SJCRH30 (cell line): ENCODE results near the gene RAB36. TPM values are rescaled to one million over a fixed set of nuclear protein-coding genes. Genes with fewer than 3 reads are reported as not detected.

ENCODE experiments used
- DNase-seq, 2 experiments: peaks; one replicate each; pipeline ENCODE4 v3.0.0-alpha.2; 2015 to 2020
- H3K27ac ChIP-seq: fragments of 250-450 bp; sonication (Bioruptor Pico); 2 replicates; pipeline ENCODE4 v1.5.1; 2020; ENCODE audit warnings: mild to moderate bottlenecking, moderate library complexity
- H3K27me3 ChIP-seq: fragments of 250-450 bp; sonication (Bioruptor Pico); 2 replicates; pipeline ENCODE4 v1.5.1; 2020; ENCODE audit warnings: mild to moderate bottlenecking, moderate library complexity
- H3K36me3 ChIP-seq: fragments of 250-450 bp; sonication (Bioruptor Pico); 2 replicates; pipeline ENCODE4 v1.5.1; 2020; ENCODE audit warnings: mild to moderate bottlenecking, moderate library complexity
- H3K4me1 ChIP-seq: fragments of 250-450 bp; sonication (Bioruptor Pico); 2 replicates; pipeline ENCODE4 v1.5.1; 2020; ENCODE audit warnings: mild to moderate bottlenecking, moderate library complexity
- H3K4me3 ChIP-seq: fragments of 250-450 bp; sonication (Bioruptor Pico); 2 replicates; pipeline ENCODE4 v1.5.1; 2020; ENCODE audit warnings: mild to moderate bottlenecking, moderate library complexity
- H3K9me3 ChIP-seq: fragments of 250-450 bp; sonication (Bioruptor Pico); replicated peaks from 2 replicates; pipeline ENCODE4 v1.5.1; 2020; ENCODE audit warnings: mild to moderate bottlenecking, moderate library complexity
- total RNA-seq: library from RNA; depleted of rRNA; stranded (reverse); fragments of >200 nt; shearing (Covaris generic); gene quantifications from 2 replicates; pipeline ENCODE4 v1.2.3, GENCODE V29; 2014

The RAB36 gene
- total RNA-seq, 1 experiment from 2014 or later: not detected

DNA sequence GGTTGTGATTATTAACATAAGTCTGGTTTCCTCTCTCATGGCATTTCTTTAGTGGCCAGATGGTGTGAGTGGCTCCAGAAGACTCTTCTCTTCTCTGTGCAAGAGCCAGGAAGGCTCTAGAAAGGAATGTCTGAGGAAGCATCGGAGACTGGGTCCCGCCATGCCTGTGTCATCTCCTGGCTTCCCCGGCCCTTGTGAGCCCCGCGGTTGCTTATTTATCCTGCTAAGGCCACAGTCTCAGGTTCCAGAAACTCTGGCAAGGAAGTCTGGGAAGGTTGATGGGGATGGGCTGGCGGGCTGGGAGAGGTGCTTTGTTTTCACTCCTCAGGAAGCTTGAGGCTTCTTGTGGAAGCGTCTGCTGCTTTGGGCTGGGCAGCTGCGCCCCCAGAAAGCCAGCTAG, 53.9 kb downstream of the RAB36 start:
- Histone ChIP-seq H3K4me3 (no peak overlapping the region), H3K4me1 (no peaks in the 10 kb centered on the region), H3K27ac (no peak overlapping the region), H3K36me3 (peaks cover 12% of the 10 kb centered on the region), H3K9me3 (no peaks in the 10 kb centered on the region), H3K27me3 (no peaks in the 10 kb centered on the region)
- no peak for DNase-seq

DNA sequence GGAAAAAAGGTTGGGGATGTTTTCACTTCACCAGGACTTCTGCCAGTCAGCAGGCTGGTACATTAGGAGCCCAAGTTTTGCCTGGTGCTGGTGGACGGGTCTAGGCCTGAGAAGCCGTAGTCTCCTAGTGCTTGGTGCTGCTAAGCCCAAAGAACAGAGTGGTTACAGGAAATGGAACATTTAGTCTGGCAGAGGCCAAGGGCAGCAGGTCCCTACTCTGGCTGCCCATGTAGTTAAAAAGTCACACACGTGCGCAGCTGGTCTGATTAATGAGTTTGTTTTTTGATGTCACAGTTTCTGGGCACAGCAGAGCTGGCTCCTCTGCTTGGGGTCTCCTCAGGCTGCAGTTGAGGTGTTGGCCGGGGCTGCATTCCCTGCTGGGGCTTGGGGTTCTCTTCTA, 55.6 kb downstream of the RAB36 start:
- H3K27ac ChIP-seq: no peak overlapping the region
- no peaks in the 10 kb centered on the region for H3K4me1 ChIP-seq
- no peak overlapping the region for H3K4me3 ChIP-seq
- no peaks in the 10 kb centered on the region for H3K27me3 ChIP-seq
- H3K36me3 ChIP-seq: peaks cover 15% of the 10 kb centered on the region
- no peak for DNase-seq
- H3K9me3 ChIP-seq: no peaks in the 10 kb centered on the region

DNA sequence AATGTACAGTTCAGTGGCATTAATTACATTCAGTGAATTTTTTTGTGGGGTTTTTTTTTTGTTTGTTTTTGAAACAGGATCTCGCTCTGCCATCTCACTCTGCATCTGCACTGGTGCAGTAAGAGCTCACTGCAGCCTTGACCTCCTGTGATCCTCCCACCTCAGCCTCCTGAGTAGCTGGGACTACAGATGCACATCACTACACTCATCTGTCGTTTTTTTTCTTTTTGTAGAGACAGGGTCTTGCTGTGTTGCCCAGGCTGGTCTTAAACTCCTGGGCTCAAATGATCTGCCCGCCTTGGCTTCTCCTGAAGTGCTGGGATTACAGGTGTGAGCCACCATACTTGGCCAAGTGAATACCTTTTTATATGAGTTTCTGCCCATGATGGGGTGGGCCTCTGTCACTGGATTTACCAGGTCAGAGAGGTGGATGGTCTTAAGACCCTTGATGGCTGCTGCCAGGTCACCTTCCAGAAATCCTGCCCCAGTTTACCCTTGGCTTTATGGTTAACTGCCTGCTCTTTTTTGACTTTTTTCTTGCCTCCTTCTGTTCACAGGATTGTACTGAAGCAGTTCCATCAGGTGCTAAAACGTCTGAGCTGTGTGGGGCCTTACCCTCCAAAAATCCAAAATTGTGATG, 57.7 kb downstream of the RAB36 start:
- no peak for DNase-seq
- H3K4me1 ChIP-seq: peaks cover 10% of the 10 kb centered on the region; the same call in 1 of the 2 replicates
- no peak overlapping the region for H3K27ac ChIP-seq
- no peaks in the 10 kb centered on the region for H3K27me3 ChIP-seq
- H3K4me3 ChIP-seq: no peak overlapping the region
- H3K9me3 ChIP-seq: no peaks in the 10 kb centered on the region
- H3K36me3 ChIP-seq: peaks cover 19% of the 10 kb centered on the region

DNA sequence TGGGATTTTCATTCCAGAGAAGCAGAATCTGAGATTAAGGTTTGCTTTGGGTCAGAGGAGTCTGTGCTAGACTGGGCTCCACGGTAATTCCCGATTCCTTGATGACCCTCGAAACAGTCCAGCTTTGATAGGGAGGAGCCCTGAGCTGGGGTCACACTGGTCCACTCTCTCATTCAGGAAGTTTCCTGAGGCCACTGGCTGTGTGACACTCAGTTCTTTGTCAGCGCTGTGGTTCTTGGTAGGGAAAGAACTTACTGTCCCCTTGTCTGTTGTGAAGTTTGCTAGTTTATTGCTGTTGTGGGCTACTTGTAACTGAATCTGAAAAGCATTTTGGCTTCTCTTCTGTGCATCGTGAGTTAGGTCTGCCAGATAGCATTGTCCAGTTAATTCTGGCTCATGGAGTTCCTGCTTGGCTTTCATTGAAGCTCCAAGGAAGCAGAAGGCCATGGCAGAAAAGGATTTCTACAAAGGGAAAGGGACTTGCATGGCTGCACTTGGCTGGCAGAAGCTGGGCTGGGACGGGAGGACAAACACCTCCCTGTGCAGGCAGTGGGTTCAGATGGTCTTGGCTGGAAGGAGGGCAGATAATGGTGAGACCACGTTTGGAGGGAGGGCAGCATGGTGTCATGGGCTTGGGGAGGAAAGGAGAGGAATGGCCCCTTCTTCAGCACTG, 58.3 kb downstream of the RAB36 start:
- no peak overlapping the region for H3K27ac ChIP-seq

DNA sequence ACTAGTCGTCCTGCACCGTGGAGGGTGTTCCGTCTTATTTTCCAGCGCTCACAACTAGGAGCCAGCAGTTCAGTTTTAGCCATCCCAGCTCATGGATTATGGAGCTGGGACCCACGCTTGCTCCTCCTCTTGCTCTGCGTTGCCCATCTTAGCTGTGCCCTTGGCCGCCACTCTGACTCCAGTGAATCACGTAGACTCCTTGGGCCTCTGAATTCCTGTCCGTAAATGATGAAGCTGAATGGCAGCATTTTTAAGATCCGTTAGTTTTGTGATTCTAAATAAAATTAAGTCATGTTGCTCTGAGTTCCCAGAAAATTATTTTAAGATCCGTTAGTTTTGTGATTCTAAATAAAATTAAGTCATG, 58.8 kb downstream of the RAB36 start:
- no peaks in the 10 kb centered on the region for H3K27me3 ChIP-seq
- H3K9me3 ChIP-seq: no peaks in the 10 kb centered on the region
- no peak overlapping the region for H3K27ac ChIP-seq
- no peak overlapping the region for H3K4me3 ChIP-seq
- peaks cover 19% of the 10 kb centered on the region for H3K36me3 ChIP-seq
- DNase-seq: no peak
- peaks cover 11% of the 10 kb centered on the region; the same call in 1 of the 2 replicates for H3K4me1 ChIP-seq

More for the DNA sequence above, 58.3 kb downstream of the RAB36 start:
- Histone ChIP-seq H3K4me1 (peaks cover 11% of the 10 kb centered on the region; the same call in 1 of the 2 replicates), H3K4me3 (no peak overlapping the region), H3K36me3 (peaks cover 19% of the 10 kb centered on the region), H3K9me3 (no peaks in the 10 kb centered on the region), H3K27me3 (no peaks in the 10 kb centered on the region)
- no peak for DNase-seq

DNA sequence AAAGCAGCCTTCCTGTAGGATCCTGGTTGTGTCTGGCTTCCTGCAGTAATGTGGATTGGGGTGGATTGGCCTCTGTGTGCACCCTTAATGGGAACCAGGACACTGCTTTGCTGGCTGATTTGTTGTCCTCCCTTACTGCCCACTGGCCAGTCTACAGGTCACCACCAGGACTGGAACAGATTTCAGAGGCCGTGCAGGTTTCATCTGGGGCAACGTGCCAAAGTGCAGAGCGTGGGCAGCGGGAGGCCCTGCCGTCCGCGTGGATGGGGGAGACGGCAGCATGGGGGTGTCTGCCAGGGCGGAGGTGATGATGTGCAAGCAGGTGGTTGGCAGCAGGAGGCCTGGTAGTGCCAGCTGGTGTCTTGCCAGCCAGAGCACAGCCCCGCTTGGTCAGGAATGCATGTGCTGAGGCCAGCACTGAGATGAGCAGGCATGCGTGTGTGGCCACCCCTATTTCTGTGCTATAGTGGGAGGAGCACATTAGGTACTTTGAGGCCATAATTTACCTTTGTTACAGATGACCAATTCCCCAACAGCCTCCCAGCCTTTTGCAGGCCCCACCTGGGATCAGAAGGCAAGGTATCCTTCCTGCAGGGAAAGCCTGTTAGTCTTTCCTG, 59.4 kb downstream of the RAB36 start:
- peaks cover 23% of the 10 kb centered on the region for H3K36me3 ChIP-seq

DNA sequence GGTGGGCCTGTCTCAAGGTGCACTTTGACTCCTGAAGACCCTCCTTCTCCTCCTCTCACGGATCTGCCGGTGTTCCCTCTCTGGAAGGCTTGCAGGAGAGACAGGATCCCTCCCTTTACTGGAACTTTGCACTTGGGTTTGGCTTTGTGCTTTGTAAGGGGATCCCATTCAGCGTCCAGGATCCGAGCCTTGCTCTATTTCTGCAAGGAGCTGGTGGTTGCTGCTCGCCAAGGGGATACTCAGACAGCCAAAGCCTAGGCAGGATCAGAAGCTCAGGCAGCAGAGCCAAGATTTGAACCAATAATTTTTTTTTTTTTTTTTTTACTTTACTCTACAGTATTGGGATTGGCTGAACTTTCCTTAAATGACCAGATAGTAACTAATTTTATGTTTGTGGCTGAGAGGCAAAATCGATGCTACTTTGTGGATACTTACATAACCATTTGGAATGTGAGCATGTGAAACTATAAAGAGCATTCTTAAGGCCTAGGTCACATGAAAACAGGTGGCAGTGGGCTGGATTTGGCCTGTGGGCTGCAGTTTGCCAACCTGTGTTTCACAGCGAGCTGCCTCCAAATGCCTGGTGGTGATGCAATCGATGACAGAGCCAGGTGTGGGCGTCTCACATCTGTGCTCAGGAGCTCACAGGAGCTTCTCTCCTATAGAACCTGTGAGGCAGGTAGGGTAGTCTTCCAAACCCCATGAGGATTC, 60.2 kb downstream of the RAB36 start:
- DNase-seq: no peak
- Histone ChIP-seq H3K36me3 (peaks cover 23% of the 10 kb centered on the region), H3K4me1 (peaks cover 11% of the 10 kb centered on the region; the same call in 1 of the 2 replicates), H3K4me3 (no peak overlapping the region), H3K9me3 (no peaks in the 10 kb centered on the region), H3K27me3 (no peaks in the 10 kb centered on the region), H3K27ac (no peak overlapping the region)

More for the DNA sequence above, 59.4 kb downstream of the RAB36 start:
- Histone ChIP-seq H3K9me3 (no peaks in the 10 kb centered on the region), H3K4me1 (peaks cover 11% of the 10 kb centered on the region; the same call in 1 of the 2 replicates), H3K4me3 (no peak overlapping the region), H3K27me3 (no peaks in the 10 kb centered on the region), H3K27ac (no peak overlapping the region)
- DNase-seq: no peak

DNA sequence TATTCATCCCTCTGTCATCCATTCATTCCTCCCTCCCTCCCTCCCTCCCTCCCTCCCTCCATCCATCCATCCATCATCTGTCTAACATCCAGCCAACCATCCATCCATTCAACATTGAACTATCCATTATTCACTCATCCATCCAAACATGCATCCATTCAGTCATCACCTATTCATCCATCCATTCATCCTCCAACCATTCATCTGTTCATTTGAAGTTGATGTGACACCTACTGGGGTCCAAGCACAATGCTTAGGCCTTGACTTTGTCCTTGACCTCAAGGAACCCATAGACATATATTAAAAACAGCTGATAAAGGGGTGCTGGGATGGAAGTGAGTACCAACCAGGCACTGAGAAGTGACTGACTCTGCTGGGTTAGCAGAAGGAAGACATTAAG, 61.6 kb downstream of the RAB36 start:
- H3K27ac ChIP-seq: no peak overlapping the region
- H3K9me3 ChIP-seq: no peaks in the 10 kb centered on the region
- no peak for DNase-seq
- H3K4me1 ChIP-seq: peaks cover 11% of the 10 kb centered on the region; the same call in 1 of the 2 replicates
- peaks cover 23% of the 10 kb centered on the region for H3K36me3 ChIP-seq
- no peak overlapping the region for H3K4me3 ChIP-seq
- no peaks in the 10 kb centered on the region for H3K27me3 ChIP-seq

DNA sequence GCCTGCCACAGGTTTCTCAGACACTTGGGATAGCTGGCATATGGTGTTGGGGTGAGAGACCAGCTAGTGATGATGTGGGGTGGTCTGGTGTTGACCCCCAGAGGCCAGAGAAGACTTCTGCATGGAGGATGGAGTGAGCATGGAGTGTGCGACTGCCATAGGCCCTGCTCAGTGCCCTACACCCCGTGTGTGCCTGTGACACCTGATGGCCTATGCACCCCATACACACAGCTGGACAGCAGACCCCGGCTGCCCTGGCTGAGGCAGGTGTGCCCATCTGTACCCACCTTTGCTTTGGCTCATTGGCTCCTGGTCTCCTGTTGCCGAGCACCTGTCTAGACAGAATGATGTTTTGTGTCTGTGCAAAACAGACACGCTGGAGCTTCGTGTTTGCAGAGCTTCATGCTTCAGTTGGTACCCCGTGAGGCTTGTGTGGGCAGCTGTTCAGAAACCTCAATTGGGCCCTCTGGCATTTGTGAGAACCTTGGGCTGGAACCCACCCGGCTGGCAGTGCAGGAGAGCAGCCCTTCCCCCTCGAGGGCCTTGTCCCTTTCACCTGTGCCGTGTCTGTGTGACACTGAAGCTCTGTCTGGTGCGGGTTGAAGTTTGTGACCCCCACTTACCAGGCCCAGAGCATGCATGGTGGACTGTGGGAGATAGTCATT, 62.6 kb downstream of the RAB36 start:
- Histone ChIP-seq H3K27ac (peak overlapping the region; percentile 30; the same call in 1 of the 2 replicates), H3K4me3 (no peak overlapping the region), H3K36me3 (peaks cover 17% of the 10 kb centered on the region), H3K9me3 (no peaks in the 10 kb centered on the region), H3K27me3 (no peaks in the 10 kb centered on the region), H3K4me1 (peaks cover 11% of the 10 kb centered on the region; the same call in 1 of the 2 replicates)
- DNase-seq: peak; percentile 56 to 72

DNA sequence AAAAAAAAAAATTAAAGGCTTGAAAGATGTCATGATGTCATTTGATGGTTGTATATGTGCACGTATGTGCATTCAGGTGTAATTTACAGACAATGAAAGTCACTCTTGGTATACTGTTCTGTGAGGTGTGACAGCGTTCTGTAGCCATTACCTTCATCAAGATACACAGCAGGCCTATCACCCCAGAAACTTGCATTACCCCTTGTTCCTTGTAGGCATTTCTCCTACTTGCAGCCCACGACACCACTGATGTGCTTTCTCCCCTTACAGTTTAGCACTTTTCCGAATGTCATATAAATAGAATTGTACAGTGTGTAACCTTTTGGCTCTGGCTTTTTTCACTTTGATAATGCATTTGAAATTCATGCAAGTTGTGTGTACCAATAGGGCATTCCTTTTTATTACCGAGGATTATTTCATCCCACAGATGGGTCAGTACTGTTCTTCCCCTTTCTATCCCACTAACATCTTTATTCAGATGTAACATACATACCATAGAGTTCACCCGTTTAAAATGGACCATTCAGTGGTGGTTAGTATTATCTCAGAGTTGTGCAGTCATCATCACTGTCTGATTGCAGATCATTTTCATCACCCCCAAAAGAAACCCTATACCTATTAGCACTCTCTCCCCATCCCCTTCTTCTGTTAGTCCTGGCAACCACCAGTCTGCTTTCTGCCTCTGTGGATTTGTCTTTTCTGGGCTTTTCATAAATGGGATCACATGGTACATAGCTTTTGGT, 65.3 kb downstream of the RAB36 start:
- Histone ChIP-seq H3K9me3 (no peaks in the 10 kb centered on the region), H3K27me3 (no peaks in the 10 kb centered on the region), H3K36me3 (peaks cover 8% of the 10 kb centered on the region), H3K4me3 (no peak overlapping the region), H3K4me1 (peaks cover 17% of the 10 kb centered on the region), H3K27ac (no peak overlapping the region)
- DNase-seq: no peak

DNA sequence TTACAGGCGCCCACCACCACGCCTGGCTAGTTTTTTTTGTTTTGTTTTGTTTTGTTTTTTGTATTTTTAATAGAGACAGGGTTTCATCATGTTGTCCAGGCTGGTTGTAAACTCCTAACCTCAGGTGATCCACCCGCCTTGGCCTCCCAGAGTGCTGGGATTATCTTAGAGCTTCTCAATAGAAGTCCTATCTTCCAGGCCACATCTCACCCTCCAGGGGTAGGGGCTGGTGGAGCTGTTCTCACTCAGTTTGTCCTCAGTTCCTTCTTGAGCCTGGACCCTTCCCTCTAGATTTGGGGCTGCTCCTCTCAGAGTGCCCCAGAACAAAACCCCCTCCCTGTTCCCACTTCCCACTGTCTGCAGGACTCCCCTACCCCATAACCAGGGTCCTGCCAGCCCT, 66.3 kb downstream of the RAB36 start:
- Histone ChIP-seq H3K27ac (no peak overlapping the region), H3K4me1 (peaks cover 24% of the 10 kb centered on the region), H3K36me3 (peaks cover 8% of the 10 kb centered on the region), H3K27me3 (no peaks in the 10 kb centered on the region), H3K4me3 (no peak overlapping the region), H3K9me3 (no peaks in the 10 kb centered on the region)
- DNase-seq: no peak

DNA sequence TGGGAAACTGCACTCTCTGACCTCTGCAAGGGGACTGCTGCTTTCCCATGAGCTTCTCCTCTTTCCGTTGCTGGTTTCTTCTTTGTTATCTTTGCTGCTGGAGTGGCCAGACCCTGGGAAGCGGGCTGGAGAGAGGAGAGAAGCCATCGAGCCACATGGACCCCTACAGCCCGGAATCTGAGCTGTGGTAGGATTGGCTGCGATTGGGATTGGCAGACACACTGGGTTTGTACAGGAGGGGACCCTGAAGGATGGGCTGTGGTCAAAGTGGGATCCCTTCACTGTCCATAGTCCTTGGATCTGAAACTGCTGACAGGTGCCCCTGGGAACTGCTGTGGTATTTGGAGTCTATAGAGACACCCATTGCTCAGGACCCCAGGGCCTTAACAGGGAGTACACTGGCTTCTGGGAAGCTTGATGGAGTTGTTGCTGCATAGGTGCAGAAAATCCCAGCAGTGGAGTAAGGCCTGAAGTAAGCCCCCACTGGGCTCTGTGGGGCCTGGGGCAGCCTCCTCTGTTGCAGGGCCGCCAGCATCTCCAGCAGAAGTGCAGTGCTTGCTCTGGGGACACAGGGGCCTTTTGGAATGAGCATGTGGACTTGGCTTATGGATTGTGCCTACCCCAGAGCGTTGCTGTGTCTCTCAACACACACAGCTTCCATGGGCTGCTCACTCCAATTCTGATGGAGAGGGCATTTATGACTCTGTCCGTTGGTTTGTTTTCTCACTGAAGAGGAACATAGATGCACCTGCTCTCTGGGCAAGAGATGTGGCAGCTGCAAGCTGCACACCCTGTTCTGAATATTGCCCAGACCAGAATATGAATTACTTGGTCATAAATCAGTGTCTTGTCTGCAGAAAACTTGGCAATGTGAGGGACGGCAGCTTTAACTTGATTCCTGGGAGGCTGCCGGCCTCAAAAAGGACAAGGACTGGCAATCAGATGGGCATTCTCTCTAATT, 67.1 kb downstream of the RAB36 start:
- Histone ChIP-seq H3K4me3 (no peak overlapping the region), H3K4me1 (peaks cover 22% of the 10 kb centered on the region), H3K9me3 (no peaks in the 10 kb centered on the region), H3K27me3 (no peaks in the 10 kb centered on the region), H3K36me3 (peaks cover 4% of the 10 kb centered on the region), H3K27ac (no peak overlapping the region)
- DNase-seq: no peak

DNA sequence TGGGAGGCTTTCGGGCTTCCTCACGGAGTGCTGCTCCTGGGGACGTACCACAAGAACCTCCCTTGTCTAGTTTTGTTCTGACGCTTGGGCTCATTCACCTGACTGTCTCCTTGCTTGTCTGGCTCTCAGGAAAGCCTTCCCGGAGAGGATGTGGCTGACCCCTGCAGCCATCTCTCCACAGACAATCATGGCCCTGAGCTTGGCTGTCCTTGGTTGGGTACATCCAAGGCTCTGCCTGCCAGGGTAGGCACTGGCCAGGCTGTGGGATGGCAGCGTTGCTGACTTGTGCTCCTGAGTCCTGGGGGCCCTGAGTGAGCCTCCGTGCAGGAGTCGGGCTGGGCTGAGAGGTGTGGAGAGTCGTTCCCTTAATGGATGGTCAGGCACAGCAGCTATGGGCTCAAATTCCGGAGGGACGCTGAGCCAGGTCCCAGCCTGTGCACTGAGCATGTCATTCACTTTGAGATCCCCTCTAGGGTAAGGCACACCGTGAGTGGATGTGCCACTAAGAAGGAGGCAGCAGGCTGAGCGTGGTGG, 67.8 kb downstream of the RAB36 start:
- Histone ChIP-seq H3K27me3 (no peaks in the 10 kb centered on the region), H3K4me1 (peaks cover 22% of the 10 kb centered on the region), H3K27ac (no peak overlapping the region), H3K4me3 (no peak overlapping the region), H3K36me3 (0 out of 2 replicates have a peak, but pooled peaks cover 4% of the 10 kb centered on the region), H3K9me3 (no peaks in the 10 kb centered on the region)
- no peak for DNase-seq
